Measurements from ENCODE around the gene CDCA8.

The CDCA8 gene

GRCh38 chr1:37688926-37689325 is 3.4 kb upstream of the CDCA8 start:
- TF ChIP-seq CTCF (IDR thresholded peaks at IDR 0.05; ENCODE audit: insufficient read depth, low read length, poor library complexity, severe bottlenecking), result no peak
- no peak for TF ChIP-seq EZH2phosphoT487 (conservative IDR thresholded peaks at IDR 0.05; ENCODE audit: low read length)
- Histone ChIP-seq H4K20me1 (ENCODE audit: low read depth, low read length) (no peaks in the 10 kb centered on the region), H3K9ac (ENCODE audit: low read length) (peak overlapping the region; percentile 72), H3K79me2 (ENCODE audit: insufficient read depth, low read length) (peaks cover 40% of the 10 kb centered on the region), H3K27ac (ENCODE audit: low read depth, low read length) (no peak overlapping the region), H3K4me2 (ENCODE audit: low read depth, low read length, poor library complexity, severe bottlenecking) (peak overlapping the region; percentile 81), H3K27me3 (ENCODE audit: low read length) (no peaks in the 10 kb centered on the region), H2AFZ (ENCODE audit: low read depth, low read length, severe bottlenecking) (no peak overlapping the region), H3K9me2 (replicated peaks; ENCODE audit: insufficient read depth, low read length) (no peaks in the 10 kb centered on the region), H3K36me3 (ENCODE audit: low read length) (0 out of 2 replicates have a peak, but pooled peaks cover 3% of the 10 kb centered on the region), H3K4me3 (ENCODE audit: insufficient read depth, low read length, poor library complexity, severe bottlenecking) (peak overlapping the region; percentile 88), H3K9me3 (ENCODE audit: insufficient read depth, low read length) (no peaks in the 10 kb centered on the region), H3F3A (ENCODE audit: insufficient read depth) (peaks cover 7% of the 10 kb centered on the region; the same call in 1 of the 2 replicates)

- no peak for TF ChIP-seq EZH2phosphoT487 (conservative IDR thresholded peaks at IDR 0.05; ENCODE audit: low read length)
- TF ChIP-seq CTCF (IDR thresholded peaks at IDR 0.05; ENCODE audit: insufficient read depth, low read length, poor library complexity, severe bottlenecking), result no peak
- H3F3A ChIP-seq (ENCODE audit: insufficient read depth), result no peaks in the 10 kb centered on the region
- H3K9ac ChIP-seq (ENCODE audit: low read length), result peak overlapping the region; percentile 72
- H2AFZ ChIP-seq (ENCODE audit: low read depth, low read length, severe bottlenecking), result peak overlapping the region; percentile 79
- H3K4me2 ChIP-seq (ENCODE audit: low read depth, low read length, poor library complexity, severe bottlenecking), result peak overlapping the region; percentile 90
- H3K36me3 ChIP-seq (ENCODE audit: low read length), result peaks cover 16% of the 10 kb centered on the region; the same call in 1 of the 2 replicates
- H3K79me2 ChIP-seq (ENCODE audit: insufficient read depth, low read length), result peaks cover 59% of the 10 kb centered on the region
- H4K20me1 ChIP-seq (ENCODE audit: low read depth, low read length), result no peaks in the 10 kb centered on the region
- peak overlapping the region; percentile 69 for H3K4me3 ChIP-seq (ENCODE audit: insufficient read depth, low read length, poor library complexity, severe bottlenecking)
- no peaks in the 10 kb centered on the region for H3K9me3 ChIP-seq (ENCODE audit: insufficient read depth, low read length)
- no peaks in the 10 kb centered on the region for H3K9me2 ChIP-seq (replicated peaks; ENCODE audit: insufficient read depth, low read length)
- no peaks in the 10 kb centered on the region for H3K27me3 ChIP-seq (ENCODE audit: low read length)
- H3K27ac ChIP-seq (ENCODE audit: low read depth, low read length), result peak overlapping the region; percentile 76
Observed at GRCh38 chr1:37691497-37692077, 729 bp upstream of the CDCA8 start.

- H3K79me2 ChIP-seq (ENCODE audit: insufficient read depth, low read length), result peaks cover 70% of the 10 kb centered on the region
- H4K20me1 ChIP-seq (ENCODE audit: low read depth, low read length), result no peaks in the 10 kb centered on the region
- H3K36me3 ChIP-seq (ENCODE audit: low read length), result peaks cover 29% of the 10 kb centered on the region; the same call in 1 of the 2 replicates
- H3K4me3 ChIP-seq (ENCODE audit: insufficient read depth, low read length, poor library complexity, severe bottlenecking), result peak overlapping the region; percentile 74
- peak overlapping the region; percentile 90 for H3K9ac ChIP-seq (ENCODE audit: low read length)
- no peaks in the 10 kb centered on the region; the same call in 1 of the 2 replicates for H3F3A ChIP-seq (ENCODE audit: insufficient read depth)
- no peaks in the 10 kb centered on the region for H3K9me2 ChIP-seq (replicated peaks; ENCODE audit: insufficient read depth, low read length)
- no peaks in the 10 kb centered on the region for H3K27me3 ChIP-seq (ENCODE audit: low read length)
- H3K4me2 ChIP-seq (ENCODE audit: low read depth, low read length, poor library complexity, severe bottlenecking), result peak overlapping the region; percentile 90
- peak overlapping the region; percentile 80 for H3K27ac ChIP-seq (ENCODE audit: low read depth, low read length)
- TF ChIP-seq CTCF (IDR thresholded peaks at IDR 0.05; ENCODE audit: insufficient read depth, low read length, poor library complexity, severe bottlenecking) (no peak), EZH2phosphoT487 (conservative IDR thresholded peaks at IDR 0.05; ENCODE audit: low read length) (no peak)
- H3K9me3 ChIP-seq (ENCODE audit: insufficient read depth, low read length), result no peaks in the 10 kb centered on the region
- H2AFZ ChIP-seq (ENCODE audit: low read depth, low read length, severe bottlenecking), result peak overlapping the region; percentile 60
Observed at GRCh38 chr1:37692834-37693175, 489 bp downstream of the CDCA8 start.
